Measurements from ENCODE around the gene CIC. TPM values are rescaled to one million over a fixed set of nuclear protein-coding genes. Genes with fewer than 3 reads are reported as not detected.
A peak's percentile ranks its signal among the peaks of the same experiment; 100 is the strongest.

CIC gene
- total RNA-seq, 6 experiments from 2014 or later = 67.6 to 75.4 (median 73.7) TPM

- Mint-ChIP-seq H3K4me1 (ENCODE audit: low read depth) (peaks cover 36% of the 10 kb centered on the region), H3K27me3 (ENCODE audit: insufficient read depth) (peaks cover 18% of the 10 kb centered on the region), H3K36me3 (ENCODE audit: low read depth) (no peaks in the 10 kb centered on the region), H3K4me3 (peak overlapping the region; percentile 88), H3K27ac (peak overlapping the region; percentile 65), H3K9me3 (no peaks in the 10 kb centered on the region)
- no peak for DNase-seq
- peak; percentile 64 for TF ChIP-seq CTCF (IDR thresholded peaks at IDR 0.05)
Observed at GRCh38 chr19:42325896-42326771, 57.1 kb downstream of the CIC start.

- no peak for TF ChIP-seq CTCF (IDR thresholded peaks at IDR 0.05)
- H3K27ac Mint-ChIP-seq = no peak overlapping the region
- peaks cover 11% of the 10 kb centered on the region for H3K27me3 Mint-ChIP-seq (ENCODE audit: insufficient read depth)
- peak overlapping the region; percentile 88 for H3K4me3 Mint-ChIP-seq
- peaks cover 36% of the 10 kb centered on the region for H3K4me1 Mint-ChIP-seq (ENCODE audit: low read depth)
- H3K9me3 Mint-ChIP-seq = no peaks in the 10 kb centered on the region
- DNase-seq = no peak
- H3K36me3 Mint-ChIP-seq (ENCODE audit: low read depth) = no peaks in the 10 kb centered on the region
Observed at GRCh38 chr19:42326969-42327368, 57.9 kb downstream of the CIC start.

- H3K27ac Mint-ChIP-seq = no peak overlapping the region
- H3K4me1 Mint-ChIP-seq (ENCODE audit: low read depth) = peaks cover 36% of the 10 kb centered on the region
- no peak for DNase-seq
- H3K36me3 Mint-ChIP-seq (ENCODE audit: low read depth) = no peaks in the 10 kb centered on the region
- TF ChIP-seq CTCF (IDR thresholded peaks at IDR 0.05) = no peak
- peaks cover 7% of the 10 kb centered on the region for H3K27me3 Mint-ChIP-seq (ENCODE audit: insufficient read depth)
- peak overlapping the region; percentile 88 for H3K4me3 Mint-ChIP-seq
- H3K9me3 Mint-ChIP-seq = no peaks in the 10 kb centered on the region
Observed at GRCh38 chr19:42327381-42327780, 58.3 kb downstream of the CIC start.

GRCh38 chr19:42328106-42328505 is 59.1 kb downstream of the CIC start:
- H3K4me3 Mint-ChIP-seq = no peak overlapping the region

GRCh38 chr19:42328854-42329253 is 59.8 kb downstream of the CIC start:
- no peak overlapping the region for H3K4me3 Mint-ChIP-seq
- H3K4me1 Mint-ChIP-seq (ENCODE audit: low read depth) = peaks cover 36% of the 10 kb centered on the region
- no peak for TF ChIP-seq CTCF (IDR thresholded peaks at IDR 0.05)
- peaks cover 4% of the 10 kb centered on the region for H3K27me3 Mint-ChIP-seq (ENCODE audit: insufficient read depth)
- H3K9me3 Mint-ChIP-seq = no peaks in the 10 kb centered on the region
- no peak overlapping the region for H3K27ac Mint-ChIP-seq
- no peaks in the 10 kb centered on the region for H3K36me3 Mint-ChIP-seq (ENCODE audit: low read depth)
- DNase-seq = no peak

More at GRCh38 chr19:42328106-42328505, 59.1 kb downstream of the CIC start:
- TF ChIP-seq CTCF (IDR thresholded peaks at IDR 0.05) = no peak
- Mint-ChIP-seq H3K9me3 (no peaks in the 10 kb centered on the region), H3K36me3 (ENCODE audit: low read depth) (no peaks in the 10 kb centered on the region), H3K27ac (no peak overlapping the region), H3K27me3 (ENCODE audit: insufficient read depth) (peaks cover 4% of the 10 kb centered on the region), H3K4me1 (ENCODE audit: low read depth) (peaks cover 36% of the 10 kb centered on the region)
- no peak for DNase-seq
